H1 (cell line): Measurements from ENCODE around the gene RAB44. TPM values are rescaled to one million over a fixed set of nuclear protein-coding genes. Genes with fewer than 3 reads are reported as not detected.

ENCODE experiments used
- CTCF ChIA-PET: fragments of 300-600 bp; sonication (Branson Sonifier 250); formaldehyde crosslinking; loops from one replicate; lab custom pipeline; 2021; ENCODE audit not compliant: partially characterized antibody; lab: Charles Lee
- POLR2A ChIA-PET: fragments of 300-600 bp; sonication (Branson Sonifier 250); formaldehyde crosslinking; loops from one replicate; lab custom pipeline; 2021; ENCODE audit warnings: inconsistent platforms; ENCODE audit not compliant: partially characterized antibody; lab: Charles Lee
- DNase-seq, 2 experiments: peaks; one replicate each; pipeline versions ENCODE4 v3.0.0 to v3.0.0-alpha.2; 2010 to 2022; ENCODE audit warnings: low spot score in 2 of 2, low read depth in 1 of 2, mixed read lengths in 1 of 2
- FAIRE-seq: peaks from 2 replicates; lab custom pipeline; 2011; peaks lifted over from hg19 to GRCh38; lab: Jason Lieb, UNC
- H2AFZ ChIP-seq: 2 replicates; pipeline ENCODE4 v1.8.1; 2012; ENCODE audit warnings: low read length, inconsistent platforms
- H2AK5ac ChIP-seq: 2 replicates; pipeline ENCODE4 v1.6.1; 2013; ENCODE audit warnings: low read depth, low read length
- H2BK120ac ChIP-seq: replicated peaks from 2 replicates; pipeline ENCODE3; 2013; ENCODE audit warnings: low read depth, low read length, inconsistent platforms
- H2BK12ac ChIP-seq: 2 replicates; pipeline ENCODE4 v1.6.1; 2013; ENCODE audit warnings: low read depth, low read length
- H2BK15ac ChIP-seq: 2 replicates; pipeline ENCODE4 v1.6.1; 2013; ENCODE audit warnings: low read length
- H2BK20ac ChIP-seq: 2 replicates; pipeline ENCODE4 v1.6.1; 2013; ENCODE audit warnings: low read length
- H2BK5ac ChIP-seq: 2 replicates; pipeline ENCODE4 v1.6.1; 2013; ENCODE audit warnings: low read depth, low read length
- H3K14ac ChIP-seq: 2 replicates; pipeline ENCODE4 v1.6.1; 2013; ENCODE audit warnings: inconsistent platforms; ENCODE audit not compliant: insufficient read length
- H3K18ac ChIP-seq: 2 replicates; pipeline ENCODE4 v1.6.1; 2013; ENCODE audit warnings: low read length; ENCODE audit errors: extremely low read depth
- H3K23ac ChIP-seq: 2 replicates; pipeline ENCODE4 v1.6.1; 2013; ENCODE audit warnings: inconsistent platforms; ENCODE audit not compliant: insufficient read length
- H3K23me2 ChIP-seq: 2 replicates; pipeline ENCODE4 v1.6.1; 2013; ENCODE audit warnings: low read depth, low read length
- H3K27ac ChIP-seq: 2 replicates; pipeline ENCODE4 v1.6.1; 2011; ENCODE audit warnings: low read depth, low read length, inconsistent platforms
- H3K27me3 ChIP-seq, 4 experiments: replicated peaks in 1 of 4; 1 replicate in 1 of 4; 2 replicates in 3 of 4; pipeline versions ENCODE4 v1.6.1 to v1.8.1; 2011 to 2013; ENCODE audit warnings: low read length in 3 of 4, mild to moderate bottlenecking in 3 of 4, inconsistent platforms in 2 of 4, mixed read lengths in 2 of 4, moderate library complexity in 1 of 4; ENCODE audit not compliant: control insufficient read depth in 3 of 4, insufficient read depth in 3 of 4; ENCODE audit errors: extremely low read depth in 1 of 4
- H3K36me3 ChIP-seq, 4 experiments: 2 replicates each; pipeline versions ENCODE4 v1.6.1 to v1.8.1; 2011 to 2013; ENCODE audit warnings: mild to moderate bottlenecking in 4 of 4, low read length in 3 of 4, moderate library complexity in 2 of 4, control low read depth in 1 of 4, inconsistent platforms in 1 of 4; ENCODE audit not compliant: insufficient read depth in 4 of 4, control insufficient read depth in 2 of 4
- H3K4ac ChIP-seq: replicated peaks from 2 replicates; pipeline ENCODE3; 2013; ENCODE audit warnings: low read length, low read depth, mixed read lengths, inconsistent platforms; ENCODE audit not compliant: insufficient read length
- H3K4me1 ChIP-seq, 4 experiments: replicated peaks in 1 of 4; 1 replicate in 1 of 4; 2 replicates in 3 of 4; pipeline versions ENCODE4 v1.6.1 to v1.8.1; 2011 to 2013; ENCODE audit warnings: low read length in 3 of 4, inconsistent platforms in 2 of 4, mixed read lengths in 1 of 4; ENCODE audit not compliant: insufficient read depth in 4 of 4, control insufficient read depth in 3 of 4
- H3K4me2 ChIP-seq, 2 experiments: 2 replicates each; pipeline versions ENCODE4 v1.6.1 to v1.8.1; 2011 to 2013; ENCODE audit warnings: low read depth in 2 of 2, low read length in 2 of 2, control low read depth in 1 of 2, inconsistent platforms in 1 of 2, mild to moderate bottlenecking in 1 of 2; ENCODE audit not compliant: insufficient read depth in 1 of 2
- H3K4me3 ChIP-seq, 4 experiments: fragments of 200-600, 300-600 bp in 1 of 4; sonication (generic), shearing (Covaris generic), sonication (Bioruptor Twin) in 1 of 4; 2 replicates each; pipeline versions ENCODE4 v1.5.1 to v1.8.1; 2011 to 2016; ENCODE audit warnings: low read length in 4 of 4, low read depth in 3 of 4, control low read depth in 2 of 4, inconsistent platforms in 2 of 4, mild to moderate bottlenecking in 2 of 4, mixed read lengths in 1 of 4, moderate library complexity in 1 of 4; ENCODE audit not compliant: insufficient read depth in 2 of 4; ENCODE audit errors: extremely low read depth in 1 of 4
- H3K56ac ChIP-seq: replicated peaks from 2 replicates; pipeline ENCODE3; 2013; ENCODE audit warnings: low read depth, mild to moderate bottlenecking, mixed read lengths, low read length, inconsistent platforms; ENCODE audit not compliant: insufficient read length
- H3K79me1 ChIP-seq: 2 replicates; pipeline ENCODE4 v1.6.1; 2013; ENCODE audit warnings: low read depth, low read length, control low read depth
- H3K79me2 ChIP-seq, 2 experiments: 2 replicates each; pipeline versions ENCODE4 v1.6.1 to v1.8.1; 2012 to 2013; ENCODE audit warnings: low read length in 2 of 2, mild to moderate bottlenecking in 2 of 2, inconsistent platforms in 1 of 2; ENCODE audit not compliant: insufficient read depth in 2 of 2, control insufficient read depth in 1 of 2
- H3K9ac ChIP-seq, 4 experiments: replicated peaks in 1 of 4; 1 replicate in 1 of 4; 2 replicates in 3 of 4; pipeline versions ENCODE4 v1.6.1 to v1.8.1; 2011 to 2013; ENCODE audit warnings: low read depth in 3 of 4, low read length in 3 of 4, control low read depth in 2 of 4, mild to moderate bottlenecking in 2 of 4, moderate library complexity in 2 of 4, inconsistent platforms in 1 of 4; ENCODE audit errors: extremely low read depth in 1 of 4
- H3K9me3 ChIP-seq, 2 experiments: 2 replicates each; pipeline versions ENCODE4 v1.6.1 to v1.8.1; 2012 to 2013; ENCODE audit warnings: mild to moderate bottlenecking in 2 of 2, moderate library complexity in 2 of 2, control low read depth in 1 of 2, inconsistent platforms in 1 of 2, low read depth in 1 of 2, low read length in 1 of 2, mixed read lengths in 1 of 2; ENCODE audit not compliant: insufficient read depth in 2 of 2
- H4K20me1 ChIP-seq, 2 experiments: replicated peaks in 1 of 2; 2 replicates each; pipeline versions ENCODE3 to v1.8.1; 2011 to 2013; ENCODE audit warnings: inconsistent platforms in 2 of 2, low read length in 2 of 2, mild to moderate bottlenecking in 1 of 2; ENCODE audit not compliant: insufficient read depth in 2 of 2, control insufficient read depth in 1 of 2
- H4K5ac ChIP-seq: 2 replicates; pipeline ENCODE4 v1.6.1; 2013; ENCODE audit warnings: low read length, low read depth, mixed read lengths, inconsistent platforms; ENCODE audit not compliant: insufficient read length
- H4K8ac ChIP-seq: 2 replicates; pipeline ENCODE4 v1.8.0; 2013; ENCODE audit warnings: mild to moderate bottlenecking, moderate library complexity, low read length, inconsistent platforms; ENCODE audit not compliant: insufficient read depth; ENCODE audit errors: extremely low read depth
- H4K91ac ChIP-seq: replicated peaks from 2 replicates; pipeline ENCODE3; 2013; ENCODE audit warnings: low read length, mixed read lengths, inconsistent platforms; ENCODE audit not compliant: insufficient read length
- BACH1 ChIP-seq: IDR thresholded peaks from 2 replicates; pipeline ENCODE4 v1.6.1; 2012; ENCODE audit warnings: low read length, improper control_type of control experiment
- BCL11A ChIP-seq, 2 experiments: IDR thresholded peaks; one replicate each; pipeline ENCODE4 v1.6.1; 2011; ENCODE audit warnings: low read depth in 2 of 2, low read length in 2 of 2, mild to moderate bottlenecking in 2 of 2
- EGR1 ChIP-seq: IDR thresholded peaks from 2 replicates; pipeline ENCODE4 v1.6.1; 2011; ENCODE audit warnings: low read depth, low read length, borderline replicate concordance
- NANOG ChIP-seq: IDR thresholded peaks from 2 replicates; pipeline ENCODE4 v1.6.1; 2011; ENCODE audit warnings: low read length, low read depth, mild to moderate bottlenecking, inconsistent platforms; ENCODE audit not compliant: insufficient read depth, poor library complexity, severe bottlenecking
- WGBS, 2 experiments: shearing (Covaris generic) in 1 of 2; methylation state at CpG; one replicate each; pipeline versions ENCODE4 v1.1.6 to v1.1.7; 2013 to 2015; ENCODE audit warnings: low lambda C conversion rate in 2 of 2, mixed read lengths in 2 of 2, inconsistent platforms in 1 of 2, low coverage in 1 of 2, missing lambda C conversion rate in 1 of 2; ENCODE audit not compliant: insufficient replicate concordance in 2 of 2, insufficient coverage in 1 of 2, insufficient read length in 1 of 2; ENCODE audit errors: extremely low coverage in 1 of 2, missing lambda C conversion rate in 1 of 2; 5-methylcytosine and 5-hydroxymethylcytosine counted together
- polyA plus RNA-seq, 7 experiments: library from polyadenylated mRNA; depleted of rRNA in 3 of 7; stranded (reverse) in 5 of 7; unstranded in 2 of 7; fragments of >200 nt in 5 of 7; fragments of 200-250 nt in 2 of 7; gene quantifications; 1 replicate in 5 of 7; 2 replicates in 1 of 7; 4 replicates in 1 of 7; pipeline versions ENCODE4 v1.2.1 to v1.2.3, GENCODE V29; 2011 to 2013; ENCODE audit warnings: missing spikeins in 2 of 7, mixed read lengths in 2 of 7
- total RNA-seq: library from RNA; stranded (reverse); fragmentation: NEBNext Ultra II Directional; extraction: Animal tissue kit (Norgen Biotek cat#: 25700); gene quantifications from 2 replicates; pipeline ENCODE4 v1.2.1, GENCODE V29; 2021

RAB44 gene
- total and polyA plus RNA-seq, 2 of the 8 experiments (the other 6 are each of a cell fraction or from before 2014, with no cell fraction given): 0.02 TPM; not detected in 1

- no peaks in the 10 kb centered on the region; a peak in 1 of 7 replicates for H3K27me3 ChIP-seq
- FAIRE-seq (no peak), DNase-seq (no peak)
- no peak overlapping the region for H3K27ac ChIP-seq
- no peak overlapping the region for H2BK120ac ChIP-seq
- H3K56ac ChIP-seq: no peak overlapping the region
- H3K79me2 ChIP-seq: no peaks in the 10 kb centered on the region
- no peaks in the 10 kb centered on the region for H3K9me3 ChIP-seq
- H4K91ac ChIP-seq: no peak overlapping the region
- H3K4ac ChIP-seq: no peak overlapping the region
- no peak overlapping the region for H4K5ac ChIP-seq
- H3K4me1 ChIP-seq: peaks cover 0 to 6% (median 3%) of the 10 kb centered on the region in 4 experiments; a peak in 4 of 7 replicates
- no peak overlapping the region for H3K14ac ChIP-seq
- WGBS, 2 experiments: 89% methylated on average over 18 of the region's 19 CpGs; no CpG with 5 or more reads in 1 of the 2 experiments
- H3K18ac ChIP-seq: no peak overlapping the region
- ChIA-PET CTCF (interaction anchor here (0.7 to 6.9 kb wide), 7 partner anchors 9 to 50 kb away, joined by 3 to 51 read pairs (median 4); no protein-coding TSS in a partner anchor), POLR2A (interaction anchor here (0.8 kb wide), 1 partner anchor 158 kb away, joined by 3 read pairs; no protein-coding TSS in a partner anchor)
- H3K23me2 ChIP-seq: no peaks in the 10 kb centered on the region
- no peak overlapping the region for H3K4me3 ChIP-seq
- H3K4me2 ChIP-seq: no peak overlapping the region
- no peak overlapping the region for H2AK5ac ChIP-seq
- peaks cover 0 to 2% of the 10 kb centered on the region in 2 experiments for H4K20me1 ChIP-seq
- no peak overlapping the region for H2BK12ac ChIP-seq
- no peak overlapping the region for H3K23ac ChIP-seq
- no peak overlapping the region for H3K9ac ChIP-seq
- H4K8ac ChIP-seq: no peak overlapping the region
- no peak overlapping the region for H2AFZ ChIP-seq
- no peaks in the 10 kb centered on the region for H3K79me1 ChIP-seq
- no peak overlapping the region for H2BK15ac ChIP-seq
- no peak overlapping the region for H2BK20ac ChIP-seq
- H2BK5ac ChIP-seq: no peak overlapping the region
- H3K36me3 ChIP-seq: no peaks in the 10 kb centered on the region
- no peak for TF ChIP-seq BACH1
- no peak for TF ChIP-seq NANOG
- no peak for TF ChIP-seq BCL11A (IDR thresholded peaks at IDR 0.05; ENCODE audit: low read depth in 2 of 2, low read length in 2 of 2)
- TF ChIP-seq EGR1: no peak
These were observed 58.1 kb downstream of the RAB44 start for GRCh38 chr6:36755435-36756348.
